Liver (tissue), 3 donors: ENCODE data around the gene DNAH1.

ENCODE experiments used
- CTCF ChIP-seq: fragments of 150-350 bp; IDR thresholded peaks from 2 replicates; pipeline ENCODE4 v1.5.1; 2017; ENCODE audit warnings: improper control_type of control experiment, low read depth, low read length; ENCODE audit not compliant: missing input control
- EGR1 ChIP-seq, 2 donors: IDR thresholded peaks; 2 replicates each; pipeline ENCODE4 v1.6.1; 2016 to 2018; ENCODE audit warnings: antibody characterized with exemption in 2 of 2, low read depth in 2 of 2
- MAX ChIP-seq: IDR thresholded peaks from 2 replicates; pipeline ENCODE4 v1.6.1; 2016; ENCODE audit warnings: antibody characterized with exemption
- RAD21 ChIP-seq, 2 donors: IDR thresholded peaks; 2 replicates each; pipeline ENCODE4 v1.6.1; 2016; ENCODE audit warnings: antibody characterized with exemption in 2 of 2, mild to moderate bottlenecking in 2 of 2
- TAF1 ChIP-seq: conservative IDR thresholded peaks from 2 replicates; pipeline ENCODE4 v1.6.1; 2016; ENCODE audit warnings: antibody characterized with exemption, mild to moderate bottlenecking
- YY1 ChIP-seq: IDR thresholded peaks from 2 replicates; pipeline ENCODE4 v1.6.1; 2016; ENCODE audit warnings: antibody characterized with exemption, mild to moderate bottlenecking
- donor health status: healthy.
- donor health status: healthy.

GRCh38 chr3:52277071-52277964 lies 38.8 kb upstream of the DNAH1 start:
- no peak for TF ChIP-seq CTCF
- peak; percentile 48 for TF ChIP-seq MAX
- peak; percentile 26 to 31 for TF ChIP-seq RAD21 (IDR thresholded peaks at IDR 0.05)
- TF ChIP-seq YY1 = no peak
- TF ChIP-seq TAF1 = no peak
- no peak for TF ChIP-seq EGR1 (IDR thresholded peaks at IDR 0.05; ENCODE audit: low read depth in 2 of 2)
